Right lobe of liver (tissue), 4 donors: ENCODE data around the gene CIP2A.

Experiments
- POLR2A ChIP-seq: fragments of 450-650 bp; IDR thresholded peaks from one replicate; pipeline ENCODE4 v1.6.1; 2017; ENCODE audit warnings: antibody characterized with exemption, mild to moderate bottlenecking
- TF ChIP-seq, protein P1 (sequence below), 4 donors: fragments of 200-600 bp in 3 of 4; fragments of 450-650 bp in 1 of 4; IDR thresholded peaks; one replicate each; pipeline versions ENCODE4 v1.5.1 to v1.8.0; 2016 to 2022; ENCODE audit warnings: antibody characterized with exemption in 4 of 4, mild to moderate bottlenecking in 2 of 4
- donor health status: DM: no; HTN: no; CAD: no.
- donor health status: DM: no; HTN: no; CAD: no.
- donor health status: DM: no; HTN: yes; CAD: no.

DNA sequence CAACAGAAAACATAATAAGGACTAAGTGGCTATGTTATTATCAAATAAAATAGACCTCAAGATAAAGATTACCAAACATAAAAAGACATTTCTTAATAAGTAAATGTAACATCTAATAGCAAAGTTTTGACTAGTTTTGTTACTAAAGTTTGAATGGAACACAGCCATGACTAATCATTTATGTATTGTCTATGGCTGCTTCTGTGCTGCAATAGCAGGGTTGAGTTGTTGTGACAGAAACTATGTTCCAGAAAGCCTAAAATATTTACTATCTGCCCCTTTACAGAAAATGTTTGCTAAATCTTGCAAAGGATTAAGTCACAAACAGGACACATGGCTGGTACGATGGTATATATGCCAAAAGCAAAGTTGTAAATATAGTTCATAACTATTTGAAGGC lies 40.9 kb downstream of the CIP2A start:
- TF ChIP-seq, protein P1, sequence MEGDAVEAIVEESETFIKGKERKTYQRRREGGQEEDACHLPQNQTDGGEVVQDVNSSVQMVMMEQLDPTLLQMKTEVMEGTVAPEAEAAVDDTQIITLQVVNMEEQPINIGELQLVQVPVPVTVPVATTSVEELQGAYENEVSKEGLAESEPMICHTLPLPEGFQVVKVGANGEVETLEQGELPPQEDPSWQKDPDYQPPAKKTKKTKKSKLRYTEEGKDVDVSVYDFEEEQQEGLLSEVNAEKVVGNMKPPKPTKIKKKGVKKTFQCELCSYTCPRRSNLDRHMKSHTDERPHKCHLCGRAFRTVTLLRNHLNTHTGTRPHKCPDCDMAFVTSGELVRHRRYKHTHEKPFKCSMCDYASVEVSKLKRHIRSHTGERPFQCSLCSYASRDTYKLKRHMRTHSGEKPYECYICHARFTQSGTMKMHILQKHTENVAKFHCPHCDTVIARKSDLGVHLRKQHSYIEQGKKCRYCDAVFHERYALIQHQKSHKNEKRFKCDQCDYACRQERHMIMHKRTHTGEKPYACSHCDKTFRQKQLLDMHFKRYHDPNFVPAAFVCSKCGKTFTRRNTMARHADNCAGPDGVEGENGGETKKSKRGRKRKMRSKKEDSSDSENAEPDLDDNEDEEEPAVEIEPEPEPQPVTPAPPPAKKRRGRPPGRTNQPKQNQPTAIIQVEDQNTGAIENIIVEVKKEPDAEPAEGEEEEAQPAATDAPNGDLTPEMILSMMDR (IDR thresholded peaks at IDR 0.05) = no peak
- no peak for TF ChIP-seq POLR2A
